Measurements from ENCODE around the gene OGG1. TPM values are rescaled to one million over a fixed set of nuclear protein-coding genes. Genes with fewer than 3 reads are reported as not detected.

Gene OGG1
- total and polyA plus RNA-seq, 9 of the 15 experiments (the other 6 are each of a cell fraction or from before 2014, with no cell fraction given): 6.6 to 33.0 (median 24.4) TPM

- TF ChIP-seq AFF1 (IDR thresholded peaks at IDR 0.05; ENCODE audit: low read depth in 1 of 2, partially characterized antibody in 2 of 2) (peak in 1 of 2 experiments; percentile 99), TGIF2 (CRISPR knock-in tag; IDR thresholded peaks at IDR 0.05) (peak; percentile 81; the same call in 1 of the 2 replicates), SMARCB1 (IDR thresholded peaks at IDR 0.05; ENCODE audit: insufficient read length, low read depth) (no peak), E2F6 (IDR thresholded peaks at IDR 0.05; ENCODE audit: borderline replicate concordance in 1 of 2, extremely low read depth in 1 of 2, insufficient read depth in 1 of 2, insufficient read length in 1 of 2, low read depth in 1 of 2, low read length in 1 of 2, poor library complexity in 1 of 2, severe bottlenecking in 1 of 2) (no peak), CBX1 (IDR thresholded peaks at IDR 0.05; ENCODE audit: low read depth) (no peak), SETDB1 (IDR thresholded peaks at IDR 0.05; ENCODE audit: low read length) (no peak), ZNF354B (CRISPR knock-in tag; IDR thresholded peaks at IDR 0.05) (no peak), POLR2AphosphoS5 (IDR thresholded peaks at IDR 0.05; ENCODE audit: control insufficient read depth, insufficient read depth, low read depth, low read length) (no peak), HOXB6 (CRISPR knock-in tag; IDR thresholded peaks at IDR 0.05; ENCODE audit: borderline replicate concordance) (no peak), FOXK1 (CRISPR knock-in tag; IDR thresholded peaks at IDR 0.05; ENCODE audit: borderline replicate concordance) (peak; percentile 88; the same call in 1 of the 2 replicates), ZNF12 (CRISPR knock-in tag; IDR thresholded peaks at IDR 0.05) (peak; percentile 69; the same call in 1 of the 2 replicates), NCOA1 (IDR thresholded peaks at IDR 0.05; ENCODE audit: low read depth) (peak; percentile 99), CXXC5 (CRISPR knock-in tag; IDR thresholded peaks at IDR 0.05) (peak; percentile 52; the same call in 1 of the 2 replicates), RBM25 (IDR thresholded peaks at IDR 0.05; ENCODE audit: low read depth, low read length, severe bottlenecking) (no peak), XRCC3 (IDR thresholded peaks at IDR 0.05) (no peak), FOXA3 (CRISPR knock-in tag; conservative IDR thresholded peaks at IDR 0.05 in 1 of 2, IDR thresholded peaks at IDR 0.05 in 1 of 2) (peak in 1 of 2 experiments; percentile 79; a peak in 2 of 4 replicates), ARID1B (IDR thresholded peaks at IDR 0.05) (no peak), HMGN3 (IDR thresholded peaks at IDR 0.05; ENCODE audit: borderline replicate concordance, extremely low read depth, insufficient read length, low read depth, low read length) (peak; percentile 59), ESRRA (IDR thresholded peaks at IDR 0.05; ENCODE audit: borderline replicate concordance, low read depth) (no peak), ZNF586 (CRISPR knock-in tag; conservative IDR thresholded peaks at IDR 0.05) (no peak), ZNF699 (CRISPR knock-in tag; IDR thresholded peaks at IDR 0.05; ENCODE audit: insufficient replicate concordance) (no peak)
Observed at GRCh38 chr3:9704347-9705322, 45.1 kb upstream of the OGG1 start (continued).
